Renal cortex interstitium (tissue), 11 donors: Measurements from ENCODE around the gene TSPEAR. TPM values are rescaled to one million over a fixed set of nuclear protein-coding genes. Genes with fewer than 3 reads are reported as not detected.
"Not testable (repeated sequence)": the region's sequence is repeated elsewhere in the genome, so short reads cannot be mapped to it uniquely, and the experiment has no call there.

Source experiments
- DNase-seq, 11 donors: peaks; one replicate each; pipeline ENCODE4 v3.0.0-alpha.2; 2013; ENCODE audit warnings: low read depth in 9 of 11, low spot score in 4 of 11; ENCODE audit errors: extremely low read depth in 1 of 11
- polyA plus RNA-seq, 3 donors: library from polyadenylated mRNA; unstranded; fragments of 120-200 nt; gene quantifications; one replicate each; pipeline ENCODE4 v1.2.1, GENCODE V29; 2013; ENCODE audit not compliant: insufficient read length in 3 of 3

Gene TSPEAR
- polyA plus RNA-seq, 3 donors: 0.82 to 1.5 (median 0.89) TPM

DNA sequence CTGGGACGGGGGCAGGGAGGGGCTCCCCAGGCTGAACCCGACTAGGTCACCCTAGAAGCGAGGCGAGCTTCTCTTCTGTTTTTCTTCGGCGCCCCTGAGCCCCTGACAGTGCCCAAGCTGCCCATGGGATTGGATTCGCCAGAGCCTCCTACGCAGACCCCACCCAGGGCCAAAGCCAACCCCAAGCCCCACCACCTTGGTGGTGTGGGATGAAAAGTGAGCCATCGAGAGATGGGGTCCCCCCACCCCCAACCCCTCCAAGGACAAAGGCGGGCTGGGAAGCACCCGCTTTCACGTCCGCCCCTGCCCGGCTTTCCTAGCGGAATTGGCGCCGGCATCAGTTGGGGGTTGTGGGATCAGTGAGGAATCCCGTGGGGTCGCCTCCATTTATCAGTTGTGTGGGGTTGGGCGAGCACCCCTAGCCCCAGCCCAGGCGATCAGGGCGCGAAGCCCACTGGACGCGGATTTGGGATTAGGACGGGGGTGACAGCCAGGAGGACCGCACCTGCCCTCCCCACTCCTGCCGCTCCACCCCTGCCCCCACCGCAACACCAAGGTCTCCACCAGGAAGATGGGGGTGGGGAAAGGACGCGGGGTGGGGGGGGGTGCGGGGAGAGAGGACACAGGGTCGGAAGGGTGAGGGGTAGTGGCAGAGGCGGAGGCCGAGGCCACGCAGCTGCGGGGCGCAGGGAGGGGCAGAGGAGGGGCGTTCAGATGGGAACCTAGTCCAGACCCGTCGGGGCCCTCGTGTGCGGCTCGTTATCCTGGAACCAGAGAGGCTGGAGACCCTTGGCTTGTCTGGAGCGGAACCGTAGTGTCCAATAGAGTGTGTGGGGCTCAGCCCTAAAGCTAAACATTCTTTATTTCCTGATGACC, 4.4 kb downstream of the TSPEAR start:
- no peak for DNase-seq

DNA sequence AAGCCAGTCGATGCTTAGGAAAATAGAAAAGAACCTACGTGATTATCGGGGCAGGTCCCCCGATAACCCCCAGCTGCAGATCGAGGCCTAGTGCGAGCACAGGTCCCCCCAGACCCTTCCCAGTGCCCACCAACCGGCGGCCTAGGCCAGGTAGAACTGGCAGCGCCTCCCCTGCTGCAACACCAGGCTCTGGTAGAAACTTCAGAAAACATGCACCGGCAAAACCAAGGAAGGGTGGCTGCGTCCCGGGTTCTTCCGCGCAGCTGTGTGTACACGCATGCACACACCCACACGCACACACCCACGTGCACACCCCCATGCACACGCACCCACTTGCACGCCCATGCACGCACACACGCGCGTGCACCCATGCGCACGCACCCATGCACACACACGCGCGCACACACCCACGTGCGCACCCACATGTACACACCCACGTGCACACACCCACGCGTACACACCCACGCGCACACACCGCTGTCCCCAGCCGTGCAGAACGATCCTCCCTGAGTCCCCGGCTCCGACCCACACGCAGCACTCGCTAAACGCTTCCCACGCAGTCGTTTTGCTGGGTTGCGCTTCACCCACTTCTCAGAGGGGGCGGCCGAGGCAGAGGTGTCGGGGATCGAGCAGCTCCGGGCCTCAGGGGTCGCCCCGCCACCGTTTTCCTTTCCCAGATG, 5.2 kb downstream of the TSPEAR start:
- DNase-seq: no peak

DNA sequence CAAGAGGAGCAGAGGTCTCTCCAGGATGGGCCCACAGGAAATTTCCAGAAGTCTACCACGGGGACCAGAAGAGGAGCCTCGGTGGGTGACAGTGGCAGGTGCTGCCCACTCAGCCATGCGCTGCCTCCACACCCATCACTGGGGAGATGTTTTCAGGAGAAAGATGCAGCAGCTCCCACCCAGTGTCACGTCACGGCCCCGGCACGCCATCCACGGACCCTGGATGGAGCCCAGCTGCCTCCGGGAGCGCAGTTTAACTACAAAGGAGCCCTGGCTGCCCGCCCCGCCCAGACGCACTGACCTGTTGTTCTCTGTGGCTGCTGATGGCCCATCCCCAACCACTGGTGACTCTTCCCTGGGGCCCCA, 6.8 kb downstream of the TSPEAR start:
- no peak for DNase-seq

DNA sequence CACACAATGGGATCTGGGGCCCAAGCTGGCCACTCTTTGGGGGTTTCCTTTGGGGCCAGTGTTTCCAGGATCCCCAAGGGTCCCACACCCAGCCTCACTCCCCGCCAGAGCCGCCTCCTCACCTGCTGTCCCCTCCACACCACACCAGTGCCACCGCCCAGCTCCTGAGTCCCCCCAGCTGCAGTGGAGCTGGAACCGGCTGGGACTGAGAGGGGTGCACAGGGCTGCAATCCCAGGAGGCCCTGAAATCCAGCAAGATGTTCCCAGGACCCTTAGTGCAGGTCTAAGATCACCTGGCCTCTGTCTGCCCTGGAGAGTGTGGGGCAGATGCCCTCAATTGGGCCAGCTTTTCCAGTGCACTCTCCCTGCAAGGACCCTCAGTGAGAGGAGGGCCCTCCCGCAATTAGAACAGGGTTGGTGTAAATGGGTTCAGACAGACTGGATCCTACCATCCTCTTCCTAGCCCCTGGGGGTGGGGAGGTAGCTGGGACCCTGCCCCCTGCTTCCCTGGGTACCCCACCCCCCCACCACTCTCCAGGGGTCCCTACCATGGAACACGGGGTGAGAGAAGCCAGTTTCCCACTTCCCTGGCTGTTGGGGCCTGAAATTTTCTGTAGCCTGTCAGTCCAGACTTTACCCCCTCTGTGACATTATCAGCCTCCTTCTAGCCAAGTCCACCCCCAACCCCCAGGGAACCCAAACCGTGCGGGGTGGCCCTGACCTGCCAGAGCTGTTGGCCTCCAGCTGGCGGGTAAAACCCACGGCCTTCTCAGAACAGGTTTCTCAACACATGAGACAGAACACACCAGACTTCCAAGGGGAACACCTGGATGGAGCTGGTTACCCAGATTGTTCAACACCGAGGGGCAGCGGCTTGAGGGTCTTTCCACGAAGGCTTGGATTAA, 7.4 kb downstream of the TSPEAR start:
- DNase-seq: no peak

DNA sequence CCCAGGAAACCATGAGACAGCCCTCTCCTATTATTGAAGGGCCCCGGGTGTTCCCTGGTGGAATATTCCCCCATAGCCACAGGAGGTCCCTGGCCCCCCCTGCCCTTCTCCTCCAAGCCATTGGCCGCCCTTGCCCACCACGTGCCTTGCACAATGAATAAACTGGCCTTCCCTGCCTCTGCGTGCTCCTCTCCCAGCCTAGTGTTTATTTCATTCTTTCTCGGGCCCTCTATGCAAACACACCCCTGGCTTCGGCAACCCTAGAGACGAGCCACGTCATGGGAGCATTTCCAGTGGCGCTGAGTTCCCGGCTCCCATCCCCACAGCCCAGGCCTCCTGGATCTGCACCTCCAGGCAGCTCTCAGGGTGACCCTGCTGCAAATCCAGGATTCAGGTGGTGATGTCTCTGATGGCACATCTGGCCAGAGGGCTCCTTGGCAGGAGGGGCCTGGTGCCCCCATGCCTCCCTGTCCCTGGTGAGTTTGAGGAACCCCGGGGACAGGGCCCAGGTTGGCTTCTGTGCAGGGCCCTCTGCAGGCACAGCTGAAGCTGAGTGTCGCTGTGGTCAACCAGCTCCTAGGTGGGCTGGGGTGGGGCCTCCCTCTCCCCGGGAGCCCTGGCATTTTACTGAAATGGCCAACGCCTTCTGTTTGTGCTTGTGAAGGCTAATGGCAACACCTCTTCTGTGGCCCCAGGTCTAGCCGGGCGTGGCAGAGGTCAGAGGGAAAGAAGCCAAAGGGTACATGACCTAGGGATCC, 8.2 kb downstream of the TSPEAR start:
- DNase-seq: no peak

DNA sequence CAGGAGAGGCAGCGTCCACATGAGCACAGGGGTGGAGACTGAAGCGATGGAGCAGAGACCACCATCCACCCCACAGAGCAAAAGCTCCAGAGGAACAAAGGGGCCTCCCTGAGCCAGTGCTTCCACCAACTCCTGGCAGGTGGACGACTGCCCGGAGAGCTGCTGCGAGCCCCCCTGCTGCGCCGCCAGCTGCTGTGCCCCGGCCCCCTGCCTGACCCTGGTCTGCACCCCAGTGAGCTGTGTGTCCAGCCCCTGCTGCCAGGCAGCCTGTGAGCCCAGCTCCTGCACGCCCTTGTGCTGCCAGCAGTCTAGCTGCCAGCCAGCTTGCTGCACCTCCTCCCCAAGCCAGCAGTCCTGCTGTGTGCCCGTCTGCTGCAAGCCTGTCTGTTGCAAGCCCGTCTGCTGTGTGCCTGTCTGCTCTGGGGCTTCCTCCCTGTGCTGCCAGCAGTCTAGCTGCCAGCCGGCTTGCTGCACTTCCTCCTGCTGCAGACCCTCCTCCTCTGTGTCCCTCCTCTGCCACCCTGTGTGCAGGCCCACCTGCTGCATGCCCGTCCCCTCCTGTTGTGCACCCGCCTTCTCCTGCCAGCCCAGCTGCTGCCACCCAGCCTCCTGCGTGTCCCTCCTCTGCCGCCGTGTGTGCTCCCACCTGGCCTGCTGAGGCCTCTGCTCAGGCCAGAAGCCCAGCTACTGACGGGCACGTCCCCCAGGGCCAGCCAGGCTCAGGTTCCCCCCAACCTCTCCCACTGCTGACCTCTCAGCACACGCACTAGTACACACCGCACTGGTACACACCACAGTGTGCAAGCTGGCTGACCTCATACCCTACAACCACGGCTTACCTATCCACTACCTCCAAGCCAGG, 9.0 kb downstream of the TSPEAR start:
- DNase-seq: no peak

DNA sequence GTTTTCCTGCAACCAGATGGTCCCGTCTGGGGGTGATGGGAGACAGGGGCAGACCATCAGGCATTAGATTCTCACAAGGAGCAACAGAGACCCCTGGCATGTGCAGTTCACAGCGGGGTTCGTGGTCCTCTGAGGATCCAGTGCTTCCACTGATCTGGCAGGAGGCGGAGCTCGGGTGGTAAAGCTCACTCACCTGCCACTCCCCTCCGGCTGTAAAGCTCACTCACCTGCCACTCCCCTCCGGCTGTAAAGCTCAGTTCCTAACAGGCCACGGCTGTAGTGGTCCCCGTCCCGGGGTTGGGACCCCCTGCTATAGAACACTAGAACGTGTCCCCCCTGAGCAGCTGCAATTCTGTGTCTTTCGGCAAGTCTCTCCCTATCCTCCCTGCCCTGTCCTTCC, 9.8 kb downstream of the TSPEAR start:
- DNase-seq: no peak

DNA sequence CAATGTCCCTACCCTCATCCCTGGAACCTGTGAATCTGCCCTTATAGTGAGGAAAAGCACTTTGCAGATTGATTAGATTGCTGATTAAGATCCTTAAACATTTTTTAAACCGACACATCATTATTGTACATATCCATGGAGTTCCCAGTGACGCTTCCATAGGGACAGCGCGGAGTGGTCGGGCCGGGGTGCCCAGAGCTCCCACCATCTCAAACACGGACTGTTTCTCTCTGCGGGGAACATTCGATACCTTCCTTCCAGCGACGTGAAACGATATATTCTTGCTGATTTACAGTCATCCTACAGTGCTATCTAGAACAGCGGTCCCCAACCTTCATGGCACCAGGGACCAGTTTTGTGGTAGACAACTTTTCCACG, 10.4 kb downstream of the TSPEAR start:
- DNase-seq: no peak

DNA sequence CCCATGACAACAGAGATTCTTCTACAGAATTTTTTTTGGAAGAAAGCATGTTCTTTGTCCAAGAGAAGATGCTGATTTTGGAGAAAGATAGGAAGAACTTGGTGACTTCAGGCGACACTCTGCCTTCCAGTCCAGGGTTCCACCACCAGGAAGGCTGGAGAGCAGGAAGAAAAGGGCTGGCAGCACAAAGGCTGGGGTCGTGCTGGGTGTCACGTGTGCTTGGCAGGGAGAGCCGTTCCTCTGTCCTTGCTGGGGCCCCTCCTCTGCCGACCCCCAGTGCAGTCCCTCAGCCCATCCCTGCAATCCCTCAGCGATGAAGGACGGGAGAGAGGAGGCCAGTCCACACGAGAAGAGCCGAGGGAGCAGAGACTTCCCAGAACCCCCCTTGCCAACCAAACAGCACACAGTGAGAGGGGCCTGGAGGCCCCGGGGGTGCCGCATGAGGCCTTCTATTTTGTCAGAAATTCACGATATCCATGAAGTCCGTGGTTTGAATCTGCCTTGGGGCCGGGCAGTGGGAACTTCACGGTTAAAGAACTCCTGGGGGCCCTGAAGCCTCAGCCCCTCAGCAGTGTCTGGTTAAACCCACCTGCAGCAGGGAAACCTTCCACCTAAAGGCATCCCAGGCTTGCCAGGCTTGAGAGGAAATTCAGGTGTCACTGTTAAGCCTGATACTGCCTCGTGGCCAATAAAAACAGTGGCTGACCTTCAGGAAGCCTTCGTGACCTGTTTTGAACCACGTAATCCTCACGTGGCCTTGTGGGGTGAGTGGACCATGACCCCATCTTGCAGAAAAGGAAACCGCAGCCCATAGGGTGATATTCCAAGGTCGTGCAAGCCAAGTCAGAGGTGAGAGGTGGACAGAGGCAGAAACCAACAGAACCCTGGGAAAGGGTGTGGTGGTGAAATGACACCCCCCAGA, 11.0 kb downstream of the TSPEAR start:
- DNase-seq: no peak

DNA sequence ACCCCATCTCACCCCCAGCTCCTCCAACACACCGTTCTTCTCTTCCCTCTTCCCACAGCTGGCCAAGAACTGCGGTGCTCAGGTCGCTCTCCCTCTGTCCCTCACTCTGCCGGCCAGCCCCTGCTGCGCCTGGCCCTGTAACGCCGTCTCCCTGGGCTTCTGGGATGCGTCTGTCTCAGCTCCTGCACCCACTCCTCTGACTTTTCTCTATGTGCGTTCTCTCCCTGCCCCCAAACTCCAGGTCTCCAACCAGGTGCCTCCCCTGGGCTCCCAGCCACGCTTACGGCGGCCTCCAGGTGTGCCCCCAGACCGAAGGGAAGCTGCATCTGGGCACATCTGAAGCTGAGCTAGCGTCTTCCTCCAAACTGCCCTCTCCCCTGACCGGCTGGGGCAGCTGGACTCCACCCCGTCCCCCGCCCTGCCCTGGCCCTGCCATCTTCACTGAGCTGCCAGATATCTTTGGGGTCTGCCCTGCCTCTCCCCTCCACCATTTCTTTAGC, 11.8 kb downstream of the TSPEAR start:
- DNase-seq: no peak

DNA sequence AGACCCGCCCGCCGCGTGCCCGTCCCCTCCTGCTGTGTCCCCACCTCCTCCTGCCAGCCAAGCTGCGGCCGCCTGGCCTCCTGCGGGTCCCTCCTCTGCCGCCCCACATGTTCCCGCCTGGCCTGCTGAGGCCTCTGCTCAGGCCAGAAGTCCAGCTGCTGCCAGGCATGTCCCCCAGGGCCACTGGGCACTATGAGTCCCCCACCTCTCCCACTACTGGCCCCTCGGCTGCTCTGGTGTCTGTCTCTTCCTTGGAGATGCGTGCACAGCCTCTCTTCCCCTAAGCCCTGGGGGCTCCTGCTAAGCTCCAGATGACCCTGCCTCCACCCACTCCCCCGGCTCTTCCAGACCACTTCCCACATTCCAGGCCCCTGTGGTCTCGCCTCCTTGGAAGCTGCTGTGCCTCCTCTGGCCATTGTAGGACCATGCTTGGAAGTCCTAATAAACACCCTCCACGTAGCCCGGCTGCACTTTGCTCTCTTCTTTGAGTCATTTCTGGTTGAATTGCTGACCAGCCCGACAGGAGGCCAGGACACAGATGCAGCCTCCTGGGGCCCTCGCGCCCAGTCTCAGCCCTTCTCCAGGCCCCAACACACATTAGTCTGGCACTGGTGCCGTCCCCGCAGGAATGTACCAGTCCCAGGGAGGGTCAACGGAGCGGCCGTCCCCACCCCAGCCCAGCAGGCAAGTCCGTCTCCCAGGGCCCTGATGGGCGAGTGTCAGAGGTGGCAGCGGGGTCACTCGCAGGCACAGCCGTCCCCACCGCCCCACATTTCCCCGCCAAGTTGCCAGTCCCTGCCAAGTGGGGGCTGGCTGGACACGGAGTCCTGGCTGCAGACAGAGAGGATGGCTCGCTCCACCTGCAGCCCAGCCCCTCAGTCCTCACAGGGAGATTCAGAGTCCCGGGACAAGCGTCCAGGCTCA, 13.3 kb downstream of the TSPEAR start:
- DNase-seq: no peak

DNA sequence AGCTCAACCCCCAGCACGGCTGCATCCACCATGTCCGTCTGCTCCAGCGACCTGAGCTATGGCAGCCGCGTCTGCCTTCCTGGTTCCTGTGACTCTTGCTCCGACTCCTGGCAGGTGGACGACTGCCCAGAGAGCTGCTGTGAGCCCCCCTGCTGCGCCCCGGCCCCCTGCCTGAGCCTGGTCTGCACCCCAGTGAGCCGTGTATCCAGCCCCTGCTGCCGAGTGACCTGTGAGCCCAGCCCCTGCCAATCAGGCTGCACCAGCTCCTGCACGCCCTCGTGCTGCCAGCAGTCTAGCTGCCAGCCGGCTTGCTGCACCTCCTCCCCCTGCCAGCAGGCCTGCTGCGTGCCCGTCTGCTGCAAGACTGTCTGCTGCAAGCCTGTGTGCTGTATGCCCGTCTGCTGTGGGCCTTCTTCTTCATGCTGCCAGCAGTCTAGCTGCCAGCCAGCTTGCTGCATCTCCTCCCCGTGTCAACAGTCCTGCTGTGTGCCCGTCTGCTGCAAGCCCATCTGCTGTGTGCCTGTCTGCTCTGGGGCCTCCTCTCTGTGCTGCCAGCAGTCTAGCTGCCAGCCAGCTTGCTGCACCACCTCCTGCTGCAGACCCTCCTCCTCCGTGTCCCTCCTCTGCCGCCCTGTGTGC, 14.1 kb downstream of the TSPEAR start, which contains the start of gene KRTAP10-12:
Gene KRTAP10-12, plus strand, starts transcription at position 1 of the 639 bp plus-strand sequence. Its CDS starts 30 bp downstream, at position 31.
- not testable (repeated sequence) for DNase-seq

DNA sequence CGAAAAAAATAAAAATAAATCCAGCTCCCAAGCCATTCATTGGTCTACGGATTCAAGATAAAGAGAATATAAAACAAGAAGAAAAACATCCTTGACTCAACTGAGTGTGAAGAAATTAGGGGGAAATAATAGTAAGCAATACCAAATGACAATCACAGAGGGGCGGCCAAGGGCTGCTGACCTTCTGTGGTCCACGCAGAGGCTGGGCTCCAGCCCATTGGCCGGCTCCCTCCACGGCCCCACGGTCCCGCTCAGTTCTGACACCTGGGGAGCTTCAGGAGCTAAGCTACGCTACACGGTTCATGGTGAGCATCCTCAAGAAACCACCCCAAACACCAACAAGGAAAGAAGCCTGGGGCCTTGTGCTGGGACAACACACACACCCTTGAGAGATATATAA, 14.8 kb downstream of the TSPEAR start:
- no peak for DNase-seq

DNA sequence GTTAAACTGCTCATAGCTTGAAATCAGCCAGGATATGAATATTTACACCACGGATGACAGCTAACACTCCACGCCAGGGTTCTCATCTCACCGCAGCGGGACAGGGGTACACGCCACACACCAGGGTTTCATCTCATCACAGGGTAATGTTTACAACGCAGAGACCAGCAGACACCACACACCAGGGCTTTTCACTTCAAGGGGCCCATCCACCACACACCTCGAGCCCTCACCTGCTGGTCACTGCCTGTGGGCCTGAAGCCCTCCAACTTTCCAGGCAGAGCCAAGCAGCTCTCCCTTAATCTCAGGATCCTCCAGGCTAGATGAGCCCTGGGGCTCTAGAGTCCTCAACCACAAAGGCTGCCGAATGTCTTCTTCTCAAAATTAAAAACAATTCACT, 15.7 kb downstream of the TSPEAR start:
- DNase-seq: no peak

DNA sequence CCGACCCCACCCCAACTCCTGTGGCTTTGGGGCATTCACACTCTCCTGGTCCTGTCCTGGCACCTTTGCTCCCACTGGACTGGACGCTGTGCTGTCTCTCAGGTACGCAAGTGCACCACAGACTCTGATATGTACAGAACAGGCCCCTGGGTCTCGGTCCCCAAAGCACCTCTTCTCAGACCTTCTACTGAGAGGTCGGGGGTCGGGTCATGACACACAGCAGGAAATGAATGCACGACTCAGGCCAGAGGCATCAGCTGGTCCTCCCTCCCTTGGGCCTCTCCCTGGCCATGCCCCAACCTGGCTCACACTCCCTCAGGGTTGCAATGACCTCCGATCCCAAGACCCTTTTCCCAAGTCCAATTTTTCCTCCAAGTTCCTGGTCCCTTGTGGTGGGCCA, 16.2 kb downstream of the TSPEAR start:
- DNase-seq: no peak
